HG03565 (cell line): Measurements from ENCODE around the gene NDUFS6.

Experiments used
- ATAC-seq: cut with Tn5 transposase; IDR thresholded peaks from one replicate; pipeline ENCODE4 v1.9.1; 2021; ENCODE audit warnings: mild to moderate bottlenecking, moderate library complexity; ENCODE audit not compliant: unreplicated experiment

The NDUFS6 gene

GRCh38 chr5:1845696-1846095 lies 44.5 kb downstream of the NDUFS6 start:
- ATAC-seq, result no peak

DNA sequence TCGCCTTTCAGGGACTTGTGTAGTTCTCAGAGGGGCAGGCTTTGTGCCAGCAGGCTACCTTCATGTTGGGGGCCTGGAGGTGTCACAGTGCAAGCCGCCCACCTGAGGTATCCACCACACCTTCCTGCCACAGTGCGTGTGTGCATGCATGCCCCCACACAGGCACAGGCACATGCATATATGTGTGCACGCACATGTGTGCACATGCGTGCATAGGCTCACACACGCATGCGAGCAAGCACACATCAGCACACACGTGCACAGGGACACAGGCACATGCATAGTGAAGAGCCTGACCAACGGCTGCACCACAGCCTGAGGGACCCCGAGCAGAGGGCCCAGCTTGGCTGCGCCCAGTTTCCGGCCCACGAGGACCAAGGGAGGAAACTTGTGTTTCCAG lies 45.4 kb downstream of the NDUFS6 start:
- no peak for ATAC-seq

- no peak for ATAC-seq
These were observed 45.8 kb downstream of the NDUFS6 start for GRCh38 chr5:1847056-1847455.

DNA sequence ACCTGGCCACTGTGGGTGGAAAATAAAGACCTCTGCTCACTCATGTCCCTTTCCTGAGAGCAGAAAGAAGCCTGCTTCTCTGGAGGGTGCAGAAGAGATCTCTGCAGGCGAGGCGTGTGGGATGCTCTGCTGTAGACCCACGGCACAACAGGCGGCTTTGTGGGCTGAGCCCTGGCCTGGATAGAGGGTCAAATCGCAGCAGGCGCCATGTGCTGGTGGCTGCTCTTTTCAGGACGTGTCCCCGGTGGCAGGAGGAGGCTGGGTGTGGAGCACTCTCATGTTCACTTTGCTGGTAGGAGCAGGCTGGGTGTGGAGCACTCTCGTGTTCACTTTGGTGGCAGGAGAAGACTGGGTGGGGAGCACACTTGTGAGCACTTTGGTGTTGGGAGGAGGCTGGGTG lies 46.4 kb downstream of the NDUFS6 start:
- ATAC-seq, result no peak

DNA sequence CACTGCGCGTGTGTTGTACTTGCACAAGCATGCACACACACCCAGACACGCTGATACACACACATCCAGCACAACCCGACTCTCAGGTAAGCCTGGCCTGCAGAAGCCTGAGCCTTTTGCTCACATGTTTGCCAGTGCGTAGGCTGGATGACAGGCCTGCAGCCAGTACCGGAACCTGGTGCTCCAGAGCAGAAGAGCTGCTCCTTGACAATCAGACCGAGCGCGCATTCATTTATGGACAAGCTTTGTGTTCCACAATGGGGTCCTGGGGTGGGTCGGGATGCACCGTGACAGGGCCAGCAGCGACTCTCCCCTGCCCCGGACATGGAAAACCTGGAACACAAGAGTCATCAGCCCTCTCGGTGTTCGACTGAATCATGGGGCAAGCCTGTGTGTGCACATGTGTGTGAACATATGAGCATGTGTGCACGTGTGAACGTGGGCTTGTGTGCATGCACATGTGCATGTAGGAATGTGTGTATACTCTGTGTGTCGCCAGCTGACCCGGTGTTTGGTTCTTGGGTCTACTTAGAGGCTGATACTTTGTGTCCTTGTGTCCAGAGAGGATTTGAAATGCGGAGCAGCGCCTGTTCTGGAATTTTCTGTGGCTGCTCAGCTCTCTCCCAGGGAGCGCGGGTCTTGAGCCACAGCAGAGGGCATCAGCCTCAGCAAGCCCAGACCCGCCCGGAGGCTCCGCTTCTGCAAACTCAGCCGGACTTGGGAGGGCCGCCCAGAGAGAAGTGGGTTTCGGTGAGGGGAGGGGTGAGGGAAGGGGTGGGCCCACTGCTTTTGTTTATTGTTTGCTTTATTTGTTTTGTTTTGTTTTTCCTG lies 49.3 kb downstream of the NDUFS6 start:
- ATAC-seq, result no peak

GRCh38 chr5:1851290-1851934 lies 50.2 kb downstream of the NDUFS6 start:
- no peak for ATAC-seq

GRCh38 chr5:1852324-1852947 lies 51.2 kb downstream of the NDUFS6 start:
- no peak for ATAC-seq

DNA sequence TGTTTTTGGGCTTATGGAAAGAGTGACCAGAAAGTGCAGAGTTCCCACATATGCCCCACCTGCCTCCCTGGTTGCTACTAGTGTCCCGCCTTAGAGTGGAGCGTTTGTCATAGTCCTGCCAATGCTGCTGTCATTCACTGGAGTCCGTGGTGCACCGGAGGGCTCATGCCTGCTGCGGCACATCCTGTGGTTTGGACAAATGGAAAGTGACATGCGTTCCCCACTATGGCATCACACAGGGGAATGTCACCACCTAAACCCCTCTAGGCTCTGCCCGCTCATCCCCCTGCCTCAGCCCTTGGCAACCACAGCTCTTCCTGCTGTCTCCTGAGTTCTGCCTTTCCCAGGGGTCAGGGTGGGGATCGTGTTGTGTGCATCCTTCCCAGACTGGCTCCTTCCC lies 52.3 kb downstream of the NDUFS6 start:
- no peak for ATAC-seq

DNA sequence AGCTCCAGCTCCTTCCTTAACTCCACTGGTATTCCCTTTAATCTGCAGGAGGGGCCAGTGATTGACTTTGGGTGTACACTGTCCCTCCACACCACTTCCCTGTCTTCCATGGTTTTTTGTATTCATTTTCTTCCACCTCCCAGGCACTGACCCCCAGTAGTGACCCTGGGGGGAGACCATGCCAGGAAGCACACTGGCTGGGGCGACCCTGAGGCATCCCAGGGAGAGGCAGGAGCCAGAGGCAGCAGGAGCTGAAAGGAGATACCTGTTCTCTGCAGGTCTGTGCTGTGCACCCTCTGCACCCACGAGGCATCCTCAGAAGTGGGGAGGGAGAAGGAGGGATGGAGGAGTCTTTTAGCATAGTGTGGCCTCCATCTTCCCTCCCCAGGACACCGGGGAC lies 53.9 kb downstream of the NDUFS6 start:
- ATAC-seq, result no peak

- no peak for ATAC-seq
These were observed 54.4 kb downstream of the NDUFS6 start for GRCh38 chr5:1855596-1855995.

- ATAC-seq, result no peak
These were observed 55.5 kb downstream of the NDUFS6 start for GRCh38 chr5:1856596-1857255.

DNA sequence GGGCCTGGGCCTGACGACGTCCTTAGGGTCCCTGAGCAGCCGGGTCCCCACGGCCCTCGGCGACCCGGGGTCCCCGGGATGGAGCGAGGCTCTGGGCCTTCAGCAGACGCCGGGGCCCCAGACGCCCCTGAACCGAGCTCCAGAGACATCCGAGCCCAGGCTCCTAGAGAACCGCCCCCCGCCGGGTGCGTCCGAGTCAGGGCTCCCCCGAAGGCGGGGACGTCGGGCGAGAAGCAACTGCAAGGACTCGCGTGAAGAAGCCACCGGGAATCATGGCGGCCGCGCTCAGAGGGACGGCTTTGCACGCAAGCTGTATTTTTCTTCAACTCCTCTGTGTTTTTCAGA lies 56.0 kb downstream of the NDUFS6 start:
- no peak for ATAC-seq

DNA sequence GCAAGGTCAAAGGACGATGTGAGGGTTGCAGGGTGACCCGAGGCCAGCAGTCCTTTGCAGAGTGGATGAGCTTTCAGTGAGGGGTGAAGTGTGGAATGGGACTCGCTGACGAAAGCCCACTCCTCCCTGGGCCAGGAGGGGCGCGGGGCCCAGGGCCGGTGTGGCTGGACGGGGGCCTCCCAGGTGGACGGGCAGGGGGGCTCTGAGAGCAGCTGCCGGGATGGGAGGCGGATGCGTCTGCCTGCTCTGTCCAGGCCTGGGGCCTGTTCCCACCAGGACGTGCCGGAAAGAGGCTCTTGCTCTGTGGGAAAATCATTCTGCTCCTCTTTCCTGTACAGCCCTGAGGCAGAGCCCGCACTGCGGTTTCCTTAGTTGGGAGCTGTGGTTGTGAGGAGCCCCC lies 57.2 kb downstream of the NDUFS6 start:
- ATAC-seq, result no peak

DNA sequence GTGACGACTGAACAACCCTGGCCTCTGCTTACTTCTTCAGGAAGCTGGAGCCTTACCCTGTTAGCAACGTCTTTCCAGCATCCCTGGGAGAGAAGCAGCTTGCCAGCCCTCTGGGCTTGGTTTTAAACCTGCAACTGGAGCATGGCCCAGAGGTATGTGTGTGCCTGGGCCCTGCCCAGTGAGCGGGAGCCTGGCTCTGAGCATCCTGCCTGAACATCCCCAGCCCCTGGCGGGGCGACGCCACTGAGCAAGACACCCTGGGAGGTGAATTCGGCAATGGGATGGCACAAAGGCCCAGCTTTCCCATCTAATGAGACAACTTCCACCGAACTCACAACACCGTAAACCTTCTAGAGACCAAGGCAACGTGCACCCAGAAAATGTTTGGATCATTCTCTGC lies 57.9 kb downstream of the NDUFS6 start:
- ATAC-seq, result no peak

DNA sequence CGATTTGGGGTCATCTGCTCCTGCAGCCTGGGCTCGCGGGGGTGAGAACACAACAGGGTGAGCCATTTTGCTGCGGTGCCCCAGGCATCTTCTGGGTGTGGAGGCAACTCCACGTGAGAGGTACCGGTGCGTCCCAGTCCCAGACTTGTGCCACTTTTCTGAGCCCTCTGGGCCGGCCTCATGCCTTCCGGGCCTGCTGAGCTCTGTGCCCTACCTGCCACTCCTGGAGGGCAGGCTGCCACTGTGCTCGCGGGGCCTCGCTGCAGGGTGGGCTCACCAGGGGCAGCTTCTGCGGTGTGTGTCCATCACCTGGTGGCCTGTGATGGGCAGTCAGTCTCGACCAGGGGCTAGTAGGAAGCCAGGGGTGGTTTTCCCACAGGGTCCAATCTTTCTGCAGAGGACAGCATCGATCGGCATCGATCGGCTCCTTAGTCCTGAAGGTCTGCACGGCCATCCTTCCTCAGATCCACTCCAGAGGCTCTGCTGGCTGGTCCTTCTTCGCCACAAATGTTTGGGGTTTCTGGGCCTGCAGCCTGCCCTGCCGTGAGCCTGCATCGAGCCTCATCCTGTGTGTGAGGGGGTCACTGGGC lies 58.9 kb downstream of the NDUFS6 start:
- ATAC-seq, result no peak

DNA sequence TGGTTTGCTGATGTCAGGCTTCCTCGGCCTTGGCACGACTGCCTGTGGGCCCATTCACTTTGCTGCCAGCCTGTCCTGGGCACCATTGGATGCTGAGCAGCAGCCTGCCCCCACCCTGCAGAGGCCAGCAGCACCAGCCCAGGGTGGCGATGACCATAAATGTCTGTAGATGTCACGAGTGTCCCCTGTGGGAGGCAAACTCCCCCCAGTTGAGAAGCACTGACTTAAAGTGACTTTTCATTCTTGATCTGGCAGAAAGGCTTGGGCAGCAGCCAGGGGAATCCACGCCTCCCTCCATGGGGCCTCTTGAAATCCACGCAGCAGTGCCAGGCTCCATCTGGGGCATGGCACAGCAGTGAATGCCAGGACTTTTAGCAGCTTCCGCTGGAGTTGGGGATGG lies 59.7 kb downstream of the NDUFS6 start:
- no peak for ATAC-seq

GRCh38 chr5:1864896-1865440 lies 63.8 kb downstream of the NDUFS6 start:
- no peak for ATAC-seq

- no peak for ATAC-seq
These were observed 64.3 kb downstream of the NDUFS6 start for GRCh38 chr5:1865486-1865885.
